OCI-LY7 (cell line): Measurements from ENCODE around the gene CTSO.

Source experiments
- CTCF ChIP-seq: fragments of 200-600 bp; sonication (generic); conservative IDR thresholded peaks from 2 replicates; pipeline ENCODE4 v1.5.1; 2014; ENCODE audit warnings: mild to moderate bottlenecking, antibody characterized with exemption, low read length, moderate library complexity, mixed read lengths
- EZH2phosphoT487 ChIP-seq: fragments of 200-600 bp; sonication (generic); IDR thresholded peaks from 2 replicates; pipeline ENCODE4 v1.6.1; 2018; ENCODE audit warnings: low read depth, borderline replicate concordance, mild to moderate bottlenecking, mixed run types, antibody characterized with exemption, low read length, moderate library complexity, mixed read lengths

- TF ChIP-seq EZH2phosphoT487 (no peak), CTCF (no peak)
Observed at GRCh38 chr4:155889031-155889793, 64.5 kb downstream of the CTSO start.
